NT2/D1 (cell line): ENCODE measurements around the gene MAPK6.

ENCODE experiments used
- YY1 ChIP-seq: IDR thresholded peaks from 2 replicates; pipeline ENCODE4 v1.6.1; 2011; ENCODE audit not compliant: insufficient read length, insufficient read depth
- ZNF274 ChIP-seq: IDR thresholded peaks from 2 replicates; pipeline ENCODE4 v1.6.1; 2011; ENCODE audit warnings: mild to moderate bottlenecking, low read depth, low read length

- TF ChIP-seq ZNF274 (no peak), YY1 (no peak)
Measured at GRCh38 chr15:52066842-52067544, 48.0 kb downstream of the MAPK6 start.
